ENCODE data around the gene EP400. TPM values are rescaled to one million over a fixed set of nuclear protein-coding genes. Genes with fewer than 3 reads are reported as not detected.
A peak's percentile ranks its signal among the peaks of the same experiment; 100 is the strongest.

The EP400 gene
- total and polyA plus RNA-seq, 9 of the 15 experiments (the other 6 are each of a cell fraction or from before 2014, with no cell fraction given): 4.5 to 58.0 (median 7.0) TPM

DNA sequence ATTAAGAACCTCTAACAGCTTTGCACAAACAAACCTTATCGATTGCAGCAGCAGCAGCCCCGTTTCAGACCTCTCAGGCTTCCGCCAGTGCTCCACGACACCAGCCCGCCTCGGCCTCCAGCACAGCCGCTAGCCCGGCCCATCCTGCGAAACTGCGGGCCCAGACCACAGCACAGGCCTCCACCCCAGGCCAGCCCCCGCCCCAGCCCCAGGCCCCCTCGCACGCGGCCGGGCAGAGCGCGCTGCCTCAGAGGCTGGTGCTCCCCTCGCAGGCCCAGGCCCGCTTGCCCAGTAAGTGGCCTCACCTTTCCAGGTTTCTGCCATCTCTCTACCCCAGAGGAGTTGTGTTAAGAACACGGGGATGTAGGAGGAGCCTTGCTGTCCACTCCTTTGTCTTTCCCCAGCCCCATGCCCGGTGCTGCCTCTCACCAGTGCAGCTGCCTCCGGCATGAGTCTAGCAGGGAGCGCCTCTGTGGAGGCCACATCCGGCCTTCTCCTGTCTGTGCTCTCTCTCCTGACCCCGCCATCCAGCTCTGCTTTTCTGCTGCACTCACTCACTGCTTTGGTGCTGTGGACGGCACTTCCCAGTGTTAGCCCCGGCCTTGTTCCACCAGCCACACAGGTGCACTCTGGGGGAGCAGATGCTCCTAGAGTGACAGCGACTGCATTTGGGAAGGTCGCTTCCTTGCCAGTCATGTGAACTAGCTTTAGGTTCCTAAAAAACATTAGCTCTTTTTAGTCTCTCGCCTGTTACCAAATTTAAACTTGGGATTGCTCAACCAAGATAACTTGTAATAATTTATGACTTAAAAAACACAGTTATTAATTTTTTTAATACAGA, 71.5 kb downstream of the EP400 start:
- H3K9me1 ChIP-seq (ENCODE audit: control insufficient read depth, insufficient read depth, low read length): no peaks in the 10 kb centered on the region
- H3K27me3 ChIP-seq (ENCODE audit: control insufficient read depth in 2 of 2, insufficient read depth in 2 of 2, low read length in 2 of 2): no peaks in the 10 kb centered on the region
- intact Hi-C loops (cut with micrococcal nuclease): no loop called here
- WGBS (ENCODE audit: insufficient coverage, low coverage, missing lambda C conversion rate): 90% methylated on average over 14 of the region's 30 CpGs
- DNase-seq (ENCODE audit: extremely low read depth in 1 of 4, low spot score in 3 of 4) (no peak), ATAC-seq (no peak), FAIRE-seq (no peak)
- H4K20me1 ChIP-seq (replicated peaks; ENCODE audit: control insufficient read depth, insufficient read depth, low read length): no peaks in the 10 kb centered on the region; the same call in 1 of the 2 replicates
- BruUV-seq (replicated peaks): no TSS peak
- H2AFZ ChIP-seq (ENCODE audit: low read depth, low read length): no peak overlapping the region
- TF ChIP-seq NFIX (CRISPR knock-in tag; IDR thresholded peaks at IDR 0.05; ENCODE audit: low read depth) (no peak), NFRKB (IDR thresholded peaks at IDR 0.05; ENCODE audit: low read depth) (no peak), ADNP (tag; IDR thresholded peaks at IDR 0.05) (no peak), PCBP1 (IDR thresholded peaks at IDR 0.05; ENCODE audit: low read depth, low read length, poor library complexity, severe bottlenecking) (no peak), SFPQ (IDR thresholded peaks at IDR 0.05; ENCODE audit: low read depth, low read length) (no peak), DIDO1 (tag; IDR thresholded peaks at IDR 0.05; ENCODE audit: low read depth) (no peak), ELF2 (CRISPR knock-in tag; IDR thresholded peaks at IDR 0.05) (no peak), ZNF217 (CRISPR knock-in tag; IDR thresholded peaks at IDR 0.05) (no peak), MXD1 (CRISPR knock-in tag; IDR thresholded peaks at IDR 0.05; ENCODE audit: borderline replicate concordance, poor library complexity, severe bottlenecking) (no peak), ZNF280A (IDR thresholded peaks at IDR 0.05; ENCODE audit: low read depth, partially characterized antibody) (no peak), KDM1A (IDR thresholded peaks at IDR 0.05) (no peak), DMBX1 (CRISPR knock-in tag; IDR thresholded peaks at IDR 0.05; ENCODE audit: borderline replicate concordance) (no peak)
- TF ChIP-seq, protein P1, sequence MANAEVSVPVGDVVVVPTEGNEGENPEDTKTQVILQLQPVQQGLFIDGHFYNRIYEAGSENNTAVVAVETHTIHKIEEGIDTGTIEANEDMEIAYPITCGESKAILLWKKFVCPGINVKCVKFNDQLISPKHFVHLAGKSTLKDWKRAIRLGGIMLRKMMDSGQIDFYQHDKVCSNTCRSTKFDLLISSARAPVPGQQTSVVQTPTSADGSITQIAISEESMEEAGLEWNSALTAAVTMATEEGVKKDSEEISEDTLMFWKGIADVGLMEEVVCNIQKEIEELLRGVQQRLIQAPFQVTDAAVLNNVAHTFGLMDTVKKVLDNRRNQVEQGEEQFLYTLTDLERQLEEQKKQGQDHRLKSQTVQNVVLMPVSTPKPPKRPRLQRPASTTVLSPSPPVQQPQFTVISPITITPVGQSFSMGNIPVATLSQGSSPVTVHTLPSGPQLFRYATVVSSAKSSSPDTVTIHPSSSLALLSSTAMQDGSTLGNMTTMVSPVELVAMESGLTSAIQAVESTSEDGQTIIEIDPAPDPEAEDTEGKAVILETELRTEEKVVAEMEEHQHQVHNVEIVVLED (CRISPR knock-in tag; IDR thresholded peaks at IDR 0.05): no peak
- no peaks in the 10 kb centered on the region for H3K79me2 ChIP-seq (ENCODE audit: control insufficient read depth, insufficient read depth, low read length)
- no peak overlapping the region for H3K4me3 ChIP-seq
- POLR2A ChIA-PET: interaction anchor here (0.6 to 1.4 kb wide), 4 partner anchors 9 to 16 kb away, joined by 3 to 4 read pairs (median 4); no protein-coding TSS in a partner anchor
- no peak overlapping the region for H3K4me2 ChIP-seq (ENCODE audit: insufficient read depth, low read length)
- CTCF ChIA-PET (ENCODE audit: low intra/inter-chr PET ratio): no interaction called here
- H3K9me3 ChIP-seq (replicated peaks; ENCODE audit: control insufficient read depth, insufficient read depth, low read depth, low read length): no peaks in the 10 kb centered on the region
- in situ Hi-C loops (cut with MboI): no loop called here
- H3K9ac ChIP-seq (ENCODE audit: insufficient read depth in 1 of 2, low read depth in 2 of 2, low read length in 2 of 2): peak overlapping the region in 1 of 2 experiments; percentile 55; a peak in 1 of 4 replicates
- peaks cover 0 to 6% of the 10 kb centered on the region in 2 experiments; a peak in 1 of 5 replicates for H3K4me1 ChIP-seq (replicated peaks in 1 of 2; ENCODE audit: control insufficient read depth in 2 of 2, insufficient read depth in 2 of 2, low read length in 2 of 2)
- H3K36me3 ChIP-seq (ENCODE audit: control insufficient read depth, insufficient read depth, low read length): peaks cover 90% of the 10 kb centered on the region
- H3K27ac ChIP-seq (ENCODE audit: extremely low read depth, low read depth, low read length): no peak overlapping the region
